Mucosa of gallbladder (tissue), 1 donor: ENCODE measurements around the gene ARID1A. TPM values are rescaled to one million over a fixed set of nuclear protein-coding genes. Genes with fewer than 3 reads are reported as not detected.

Experiments used
- DNase-seq: peaks from one replicate; pipeline ENCODE4 v3.0.0-alpha.2; 2020; ENCODE audit warnings: low spot score
- total RNA-seq: library from RNA; stranded (reverse); gene quantifications from one replicate; pipeline ENCODE4 v1.2.1, GENCODE V29; 2021
- donor health status: DM: no; HTN: no; CAD: no.

The ARID1A gene
- total RNA-seq, 1 donor from 2014 or later: 83.6 TPM

DNA sequence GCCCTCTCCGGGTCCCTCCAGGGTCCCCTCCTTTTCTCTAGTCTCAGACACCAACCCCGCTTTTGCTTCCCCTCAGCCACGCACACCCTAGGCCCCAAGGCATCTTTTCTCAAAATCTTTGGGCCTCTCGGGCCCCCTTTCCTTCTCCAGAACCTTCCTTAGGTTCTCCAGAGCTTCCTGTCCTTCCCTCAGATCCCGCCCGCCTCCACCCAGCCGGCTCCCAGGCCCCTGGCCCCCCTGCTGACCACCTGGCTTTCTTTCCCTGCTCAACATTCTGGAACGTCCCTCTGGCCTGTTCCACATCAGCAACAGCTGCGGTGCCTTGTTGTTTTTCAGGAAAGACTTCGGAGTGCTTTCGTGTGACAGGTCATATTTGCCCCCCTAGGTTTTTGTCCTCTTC is 131.8 kb downstream of the ARID1A start:
- no peak for DNase-seq

DNA sequence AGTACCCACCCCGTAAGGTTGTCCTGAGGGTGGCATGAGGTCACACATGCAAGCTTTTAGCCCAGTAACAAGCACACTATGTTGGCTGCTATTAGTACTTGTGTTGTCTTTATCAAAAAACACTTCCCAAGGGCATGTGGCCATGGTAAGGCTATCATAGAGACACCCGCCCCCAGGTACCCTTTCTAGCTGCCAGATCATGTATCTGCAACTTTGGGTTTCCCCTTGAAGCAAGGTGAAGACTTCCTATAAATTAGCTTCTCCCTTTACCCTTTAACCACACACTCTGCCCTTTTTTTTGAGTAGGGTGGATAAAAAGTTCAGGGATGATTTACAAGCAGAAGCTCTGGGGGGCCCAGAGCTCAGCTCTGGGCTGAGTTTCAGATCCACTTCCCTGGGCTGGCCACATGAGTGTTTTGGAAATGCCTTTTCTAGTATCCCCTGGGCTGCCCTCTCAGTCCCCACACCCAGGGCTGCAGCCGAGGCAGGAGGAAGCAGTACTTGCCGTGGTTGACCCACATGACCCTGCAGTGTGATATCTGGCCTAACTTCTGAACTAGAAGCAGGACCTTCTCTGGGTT is 132.7 kb downstream of the ARID1A start:
- DNase-seq: no peak

DNA sequence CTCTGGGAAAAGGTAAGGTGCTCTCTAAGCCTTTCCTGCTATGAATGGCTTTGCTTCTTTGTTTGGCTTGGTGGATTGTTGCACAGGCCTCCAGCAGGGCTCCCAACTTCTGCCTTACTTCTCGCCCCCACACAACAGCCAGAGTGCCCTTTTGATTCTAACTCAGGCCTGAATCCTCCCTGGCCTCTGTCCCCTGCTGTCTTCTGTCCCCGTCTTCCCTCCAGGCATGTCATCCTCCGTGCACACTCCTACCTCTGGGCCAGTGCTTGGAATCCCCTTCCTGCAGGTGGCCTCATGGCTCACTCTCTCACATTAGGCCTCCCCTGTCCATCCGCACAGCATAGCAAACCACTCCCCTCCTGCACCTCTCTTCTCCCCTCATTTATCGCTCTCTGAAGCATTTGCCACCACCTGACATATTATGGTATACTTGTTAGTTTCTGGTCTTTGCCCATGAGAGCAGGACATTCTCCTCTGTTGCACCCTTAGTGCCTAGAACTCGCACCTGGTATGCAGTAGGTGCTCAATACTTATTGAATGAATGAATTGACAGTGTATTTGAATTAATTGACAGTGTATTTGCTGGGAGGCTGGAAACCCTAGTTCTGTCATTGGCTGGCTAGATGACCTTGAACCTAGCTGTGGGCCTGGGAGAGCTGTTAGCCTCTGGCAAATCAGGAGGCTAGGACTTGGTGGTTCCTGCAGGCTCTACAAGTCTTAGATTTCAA is 133.5 kb downstream of the ARID1A start:
- no peak for DNase-seq

DNA sequence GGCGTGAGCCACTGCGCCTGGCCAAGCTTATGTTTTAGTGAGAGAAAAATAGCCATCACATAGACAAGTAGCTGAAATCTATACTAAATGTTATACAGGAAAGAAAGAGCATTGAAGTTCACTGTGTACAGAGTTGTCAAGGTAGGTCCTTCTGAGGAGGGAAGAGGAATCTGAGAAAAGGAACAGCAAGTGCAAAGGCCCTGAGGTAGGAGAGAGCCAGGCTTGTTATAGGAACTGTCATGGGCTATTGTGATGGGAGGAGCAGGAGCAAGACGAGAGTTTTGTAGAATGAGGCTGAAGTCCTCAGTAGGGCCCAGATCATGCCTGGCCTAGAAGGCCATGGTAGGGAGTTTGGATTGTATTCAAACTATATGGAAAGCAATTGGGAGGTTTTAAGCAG is 135.2 kb downstream of the ARID1A start:
- no peak for DNase-seq

Other genes with a start within 250 kb of the ARID1A start
- 236 TPM for gene HMGN2, start 223.6 kb upstream of the ARID1A start, total RNA-seq
- 49.2 TPM for gene RPS6KA1, start 166.3 kb upstream of the ARID1A start, total RNA-seq
- 19.3 TPM for gene PIGV, start 91.9 kb downstream of the ARID1A start, total RNA-seq
- gene ZDHHC18, start 130.7 kb downstream of the ARID1A start, total RNA-seq: 20.4 TPM
- 37.1 TPM for gene SFN, start 167.1 kb downstream of the ARID1A start, total RNA-seq
- gene GPN2, start 194.3 kb downstream of the ARID1A start, total RNA-seq: 31.5 TPM
- 13.7 TPM for gene GPATCH3, start 204.5 kb downstream of the ARID1A start, total RNA-seq
- gene NR0B2, start 218.0 kb downstream of the ARID1A start, total RNA-seq: 98.9 TPM
- 70.8 TPM for gene NUDC, start 225.7 kb downstream of the ARID1A start, total RNA-seq